Lung (tissue), 12 donors: ENCODE measurements around the gene SART3. TPM values are rescaled to one million over a fixed set of nuclear protein-coding genes. Genes with fewer than 3 reads are reported as not detected.

Source experiments
- ATAC-seq: fragments of 200-7000 bp; cut with Tn5 transposase; one replicate; pipeline ENCODE4 v1.9.1; 2020; ENCODE audit warnings: moderate number of reproducible peaks; ENCODE audit not compliant: insufficient read depth, low FRiP score
- DNase-seq, 3 donors: peaks; one replicate each; pipeline ENCODE4 v3.0.0-alpha.2; 2013 to 2017
- H3K27ac ChIP-seq, 2 donors: one replicate each; pipeline ENCODE4 v1.5.1; 2013; ENCODE audit warnings: mild to moderate bottlenecking in 2 of 2, moderate library complexity in 2 of 2, control low read depth in 1 of 2, inconsistent platforms in 1 of 2, low read depth in 1 of 2, low read length in 1 of 2
- H3K27me3 ChIP-seq, 3 donors: one replicate each; pipeline ENCODE4 v1.5.1; 2013; ENCODE audit warnings: low read length in 2 of 3; ENCODE audit not compliant: control insufficient read depth in 3 of 3, insufficient read depth in 3 of 3
- H3K36me3 ChIP-seq, 4 donors: one replicate each; pipeline ENCODE4 v1.5.1; 2013; ENCODE audit warnings: low read length in 4 of 4, mild to moderate bottlenecking in 1 of 4, moderate library complexity in 1 of 4; ENCODE audit not compliant: control insufficient read depth in 4 of 4, insufficient read depth in 4 of 4
- H3K4me1 ChIP-seq, 5 donors: one replicate each; pipeline ENCODE4 v1.5.1; 2013; ENCODE audit warnings: low read length in 5 of 5, mild to moderate bottlenecking in 2 of 5, moderate library complexity in 1 of 5; ENCODE audit not compliant: control insufficient read depth in 5 of 5, insufficient read depth in 5 of 5
- H3K4me3 ChIP-seq: one replicate; pipeline ENCODE4 v1.5.1; 2013; ENCODE audit warnings: mild to moderate bottlenecking, control low read depth, moderate library complexity
- H3K9ac ChIP-seq, 2 donors: one replicate each; pipeline ENCODE4 v1.5.1; 2013; ENCODE audit warnings: low read length in 2 of 2, control low read depth in 1 of 2; ENCODE audit not compliant: insufficient read depth in 1 of 2
- H3K9me3 ChIP-seq, 4 donors: one replicate each; pipeline ENCODE4 v1.5.1; 2013; ENCODE audit warnings: low read length in 3 of 4, mild to moderate bottlenecking in 1 of 4, moderate library complexity in 1 of 4; ENCODE audit not compliant: control insufficient read depth in 4 of 4, insufficient read depth in 3 of 4
- WGBS, 2 donors: extraction: QIAGEN DNeasy Blood & Tissue Kit; methylation state at CpG; one replicate each; pipeline ENCODE4 v1.1.7; 2013; 5-methylcytosine and 5-hydroxymethylcytosine counted together
- polyA plus RNA-seq, 2 donors: library from polyadenylated mRNA; stranded (reverse); fragments of 200-250 nt; gene quantifications; one replicate each; pipeline ENCODE4 v1.2.1, GENCODE V29; 2013
- total RNA-seq, 2 donors: library from RNA; depleted of rRNA in 1 of 2; stranded (reverse); fragments of >200 nt in 1 of 2; gene quantifications; one replicate each; pipeline ENCODE4 v1.2.1, GENCODE V29; 2014 to 2021
- TF ChIP-seq, protein P1 (sequence below): IDR thresholded peaks from 2 replicates; pipeline ENCODE4 v1.5.1; 2012; ENCODE audit warnings: mild to moderate bottlenecking; ENCODE audit errors: control extremely low read depth, extremely low read depth
- donor health status: control.
- donor health status: control.
- donor health status: Bipolar disorder and iron deficiency.
- donor health status: healthy.
- donor health status: DM: yes; HTN: yes; CAD: no.

Gene SART3
- total and polyA plus RNA-seq, 4 donors, result 12.2 to 107 (median 34.9) TPM

DNA sequence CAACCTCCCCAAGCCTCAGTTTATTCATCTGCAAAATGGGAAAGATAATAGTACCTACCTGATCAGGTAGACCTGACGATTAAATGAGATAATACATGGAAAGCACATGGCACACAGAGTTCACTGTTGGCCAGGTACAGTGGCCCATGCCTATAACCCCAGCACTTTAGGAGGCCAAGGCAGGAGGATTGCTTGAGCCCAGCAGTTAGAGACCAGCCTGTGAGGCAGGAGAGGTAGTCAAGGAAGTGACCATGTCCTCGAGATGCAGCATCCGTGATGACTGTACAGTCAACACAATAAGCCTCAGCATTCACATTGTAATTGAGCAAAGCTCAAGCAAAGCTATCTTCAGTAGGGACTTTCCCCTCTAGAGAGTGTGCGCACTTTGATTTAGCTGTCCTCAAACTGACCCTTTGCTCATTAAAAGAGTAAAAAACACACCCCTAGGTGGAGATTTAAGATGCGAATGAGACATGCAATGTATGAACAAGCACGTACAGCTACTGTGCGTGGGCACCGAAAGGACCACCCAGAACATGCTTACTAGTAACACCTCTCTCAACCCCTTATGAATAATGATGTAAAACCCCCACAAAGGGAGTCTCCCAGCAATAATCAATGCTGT, 11.3 kb upstream of the SART3 start:
- TF ChIP-seq, protein P1, sequence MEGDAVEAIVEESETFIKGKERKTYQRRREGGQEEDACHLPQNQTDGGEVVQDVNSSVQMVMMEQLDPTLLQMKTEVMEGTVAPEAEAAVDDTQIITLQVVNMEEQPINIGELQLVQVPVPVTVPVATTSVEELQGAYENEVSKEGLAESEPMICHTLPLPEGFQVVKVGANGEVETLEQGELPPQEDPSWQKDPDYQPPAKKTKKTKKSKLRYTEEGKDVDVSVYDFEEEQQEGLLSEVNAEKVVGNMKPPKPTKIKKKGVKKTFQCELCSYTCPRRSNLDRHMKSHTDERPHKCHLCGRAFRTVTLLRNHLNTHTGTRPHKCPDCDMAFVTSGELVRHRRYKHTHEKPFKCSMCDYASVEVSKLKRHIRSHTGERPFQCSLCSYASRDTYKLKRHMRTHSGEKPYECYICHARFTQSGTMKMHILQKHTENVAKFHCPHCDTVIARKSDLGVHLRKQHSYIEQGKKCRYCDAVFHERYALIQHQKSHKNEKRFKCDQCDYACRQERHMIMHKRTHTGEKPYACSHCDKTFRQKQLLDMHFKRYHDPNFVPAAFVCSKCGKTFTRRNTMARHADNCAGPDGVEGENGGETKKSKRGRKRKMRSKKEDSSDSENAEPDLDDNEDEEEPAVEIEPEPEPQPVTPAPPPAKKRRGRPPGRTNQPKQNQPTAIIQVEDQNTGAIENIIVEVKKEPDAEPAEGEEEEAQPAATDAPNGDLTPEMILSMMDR, result no peak
- H3K9ac ChIP-seq, result no peak overlapping the region
- ATAC-seq, result no peak
- no peak overlapping the region for H3K4me3 ChIP-seq
- no peak for DNase-seq
- WGBS, 2 donors, result 84 to 88% methylated on average over 8 of the region's 8 CpGs
- H3K9me3 ChIP-seq, result no peaks in the 10 kb centered on the region
- H3K36me3 ChIP-seq, result peaks cover 8 to 20% (median 15%) of the 10 kb centered on the region in 4 donors
- peaks cover 0 to 20% (median 7%) of the 10 kb centered on the region in 5 donors for H3K4me1 ChIP-seq
- no peak overlapping the region for H3K27ac ChIP-seq
- H3K27me3 ChIP-seq, result no peaks in the 10 kb centered on the region

DNA sequence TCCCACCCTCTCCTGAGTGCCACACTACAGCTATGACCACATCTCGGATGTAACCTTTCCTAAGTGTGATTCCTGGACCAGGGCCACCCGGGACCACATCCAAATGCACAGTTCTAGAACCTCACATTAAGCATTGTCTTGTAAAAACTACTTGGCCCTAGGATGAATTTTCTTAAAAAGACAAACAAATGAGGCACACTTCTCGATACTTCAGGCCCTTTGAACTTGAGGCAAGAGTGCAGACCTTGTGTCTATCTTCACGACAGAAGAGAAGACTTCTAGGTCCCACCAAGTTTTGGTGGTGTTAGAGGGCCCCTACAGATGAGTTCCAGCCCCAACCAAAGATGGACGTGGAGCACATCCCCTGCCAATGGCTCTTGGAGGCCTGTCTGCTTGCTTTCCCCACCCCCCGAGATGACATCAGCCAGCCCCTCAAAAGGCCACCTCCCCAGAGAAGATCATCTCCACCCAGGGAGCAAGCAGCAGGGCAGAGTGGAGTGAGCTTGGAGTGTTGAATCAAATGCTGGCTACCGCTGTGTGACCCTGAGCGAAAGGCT, 10.7 kb upstream of the SART3 start:
- DNase-seq, result peak; percentile 27 to 54 (median 48)
- H3K27ac ChIP-seq, result no peak overlapping the region
- WGBS, 2 donors, result 84 to 89% methylated on average over 8 of the region's 8 CpGs

DNA sequence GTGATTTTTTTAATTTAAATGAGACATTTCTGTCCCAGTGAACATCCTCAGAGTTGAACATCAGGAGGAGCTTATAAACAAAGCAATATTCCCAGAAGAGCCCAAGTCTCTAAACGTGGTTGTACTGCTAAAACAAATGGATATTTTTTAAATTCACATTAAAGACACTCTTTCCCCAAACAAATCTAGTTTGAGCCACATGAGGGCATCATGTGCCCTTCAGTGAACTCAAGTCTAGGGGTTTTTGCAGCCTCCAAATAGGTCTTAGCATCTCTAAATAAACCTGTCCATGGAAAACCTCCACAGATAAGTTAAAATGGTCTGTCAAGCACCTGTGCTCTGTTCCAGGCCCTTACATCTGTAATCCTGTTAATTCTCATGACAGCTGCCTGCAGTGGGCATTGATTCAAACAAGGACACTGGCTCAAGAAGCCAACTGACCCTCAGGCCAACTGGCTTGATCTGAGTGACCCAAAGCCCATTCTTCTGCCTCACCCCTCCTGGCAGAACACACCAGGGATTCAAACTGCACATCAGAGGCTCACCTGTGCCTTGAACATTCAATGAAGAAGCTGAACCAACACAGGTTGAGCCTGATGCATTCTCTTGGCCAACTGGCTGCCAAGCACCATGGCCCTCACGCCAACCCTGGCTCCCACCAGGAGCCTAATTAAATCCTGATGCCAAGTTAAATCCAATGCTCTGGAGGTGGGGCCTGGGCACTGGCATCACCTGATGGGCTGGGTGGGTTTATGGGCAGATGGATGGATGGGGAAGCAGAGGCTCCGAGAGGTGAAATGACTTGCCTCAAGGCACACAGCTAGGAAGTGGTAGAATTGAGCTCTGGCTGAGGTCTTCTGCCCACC, 10.0 kb upstream of the SART3 start:
- no peaks in the 10 kb centered on the region for H3K27me3 ChIP-seq
- peaks cover 0 to 8% (median 0%) of the 10 kb centered on the region in 5 donors for H3K4me1 ChIP-seq
- peaks cover 15 to 28% (median 27%) of the 10 kb centered on the region in 4 donors for H3K36me3 ChIP-seq
- no peak overlapping the region for H3K4me3 ChIP-seq
- TF ChIP-seq, protein P1, result peak; percentile 6
- no peak overlapping the region for H3K9ac ChIP-seq
- DNase-seq (peak in 2 of 3 donors; percentile 68 to 69), ATAC-seq (no peak)
- H3K9me3 ChIP-seq, result no peaks in the 10 kb centered on the region
- WGBS, 2 donors, result 61 to 63% methylated on average over 3 of the region's 3 CpGs
- H3K27ac ChIP-seq, result no peak overlapping the region

More for the DNA sequence above, 10.7 kb upstream of the SART3 start:
- no peak for ATAC-seq
- H3K9me3 ChIP-seq, result no peaks in the 10 kb centered on the region
- H3K27me3 ChIP-seq, result no peaks in the 10 kb centered on the region
- no peak overlapping the region for H3K9ac ChIP-seq
- H3K4me1 ChIP-seq, result peaks cover 0 to 15% (median 6%) of the 10 kb centered on the region in 5 donors
- no peak overlapping the region for H3K4me3 ChIP-seq
- peaks cover 8 to 26% (median 20%) of the 10 kb centered on the region in 4 donors for H3K36me3 ChIP-seq
- TF ChIP-seq, protein P1, result no peak
